Activated B cell treated with CpG ODN at 0.5 μM for 24 hours (primary cell): Measurements from ENCODE around the gene BNIP2. TPM values are rescaled to one million over a fixed set of nuclear protein-coding genes. Genes with fewer than 3 reads are reported as not detected.

Experiments
- ATAC-seq: fragments of 200-7000 bp; cut with Tn5 transposase; one replicate; pipeline ENCODE4 v1.10.0; 2021; ENCODE audit warnings: low read depth, mild to moderate bottlenecking, moderate library complexity
- CTCF ChIA-PET: fragments of 350-600 bp; sonication (Branson Sonifier 250); formaldehyde crosslinking; loops from one replicate; lab custom pipeline; 2021; ENCODE audit warnings: antibody characterized with exemption; lab: Charles Lee
- POLR2A ChIA-PET: fragments of 350-600 bp; sonication (Branson Sonifier 250); formaldehyde crosslinking; loops from one replicate; lab custom pipeline; 2021; ENCODE audit warnings: antibody characterized with exemption; lab: Charles Lee
- DNase-seq: peaks from one replicate; pipeline ENCODE4 v3.0.0; 2022
- H3K27ac Mint-ChIP-seq: one replicate; pipeline ENCODE4 v1.8.0; 2020; ENCODE audit warnings: mixed read lengths
- H3K27me3 Mint-ChIP-seq: one replicate; pipeline ENCODE4 v1.8.0; 2021; ENCODE audit warnings: mixed read lengths
- H3K36me3 Mint-ChIP-seq: one replicate; pipeline ENCODE4 v1.8.0; 2021; ENCODE audit warnings: low read depth, mixed read lengths
- H3K4me1 Mint-ChIP-seq: one replicate; pipeline ENCODE4 v1.8.0; 2021; ENCODE audit warnings: mixed read lengths
- H3K4me3 Mint-ChIP-seq: one replicate; pipeline ENCODE4 v1.8.0; 2020; ENCODE audit warnings: mild to moderate bottlenecking, mixed read lengths
- H3K9me3 Mint-ChIP-seq: one replicate; pipeline ENCODE4 v1.8.0; 2020; ENCODE audit warnings: mixed read lengths
- intact Hi-C: fragments of 100-400 bp; cut with micrococcal nuclease; formaldehyde crosslinking; loops from one replicate; pipeline ENCODE4 v1.15.1; 2024
- total RNA-seq: library from RNA; stranded (reverse); gene quantifications from 2 replicates; pipeline ENCODE4 v1.2.3, GENCODE V29; 2022
- TF ChIP-seq, protein P1 (sequence below): fragments of 200-600 bp; IDR thresholded peaks from one replicate; pipeline ENCODE4 v1.8.0; 2022; ENCODE audit warnings: antibody characterized with exemption, mild to moderate bottlenecking

Gene BNIP2
- total RNA-seq, 1 donor from 2014 or later = 82.9 TPM

- ChIA-PET POLR2A (interaction anchor here (0.6 to 1.5 kb wide), 8 partner anchors 21 to 725 kb away, joined by 3 to 25 read pairs (median 3); partner anchors contain the start of gene BNIP2), CTCF (interaction anchor here (0.7 to 1.6 kb wide), 4 partner anchors 10 to 129 kb away, joined by 3 to 5 read pairs (median 4); no protein-coding TSS in a partner anchor)
- Mint-ChIP-seq H3K4me1 (peaks cover 13% of the 10 kb centered on the region), H3K9me3 (no peaks in the 10 kb centered on the region), H3K36me3 (peaks cover 35% of the 10 kb centered on the region), H3K4me3 (no peak overlapping the region), H3K27ac (peak overlapping the region; percentile 82), H3K27me3 (no peaks in the 10 kb centered on the region)
- no peak for DNase-seq
- TF ChIP-seq, protein P1, sequence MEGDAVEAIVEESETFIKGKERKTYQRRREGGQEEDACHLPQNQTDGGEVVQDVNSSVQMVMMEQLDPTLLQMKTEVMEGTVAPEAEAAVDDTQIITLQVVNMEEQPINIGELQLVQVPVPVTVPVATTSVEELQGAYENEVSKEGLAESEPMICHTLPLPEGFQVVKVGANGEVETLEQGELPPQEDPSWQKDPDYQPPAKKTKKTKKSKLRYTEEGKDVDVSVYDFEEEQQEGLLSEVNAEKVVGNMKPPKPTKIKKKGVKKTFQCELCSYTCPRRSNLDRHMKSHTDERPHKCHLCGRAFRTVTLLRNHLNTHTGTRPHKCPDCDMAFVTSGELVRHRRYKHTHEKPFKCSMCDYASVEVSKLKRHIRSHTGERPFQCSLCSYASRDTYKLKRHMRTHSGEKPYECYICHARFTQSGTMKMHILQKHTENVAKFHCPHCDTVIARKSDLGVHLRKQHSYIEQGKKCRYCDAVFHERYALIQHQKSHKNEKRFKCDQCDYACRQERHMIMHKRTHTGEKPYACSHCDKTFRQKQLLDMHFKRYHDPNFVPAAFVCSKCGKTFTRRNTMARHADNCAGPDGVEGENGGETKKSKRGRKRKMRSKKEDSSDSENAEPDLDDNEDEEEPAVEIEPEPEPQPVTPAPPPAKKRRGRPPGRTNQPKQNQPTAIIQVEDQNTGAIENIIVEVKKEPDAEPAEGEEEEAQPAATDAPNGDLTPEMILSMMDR = no peak
- intact Hi-C loops = loop anchor here (1.0 to 10.0 kb wide), 6 partner anchors 32 to 883 kb away; partner anchors contain the start of genes BNIP2, MINDY2, RNF111 and SLTM
- no peak for ATAC-seq
These were observed 31.4 kb downstream of the BNIP2 start for GRCh38 chr15:59657635-59658125.

DNA sequence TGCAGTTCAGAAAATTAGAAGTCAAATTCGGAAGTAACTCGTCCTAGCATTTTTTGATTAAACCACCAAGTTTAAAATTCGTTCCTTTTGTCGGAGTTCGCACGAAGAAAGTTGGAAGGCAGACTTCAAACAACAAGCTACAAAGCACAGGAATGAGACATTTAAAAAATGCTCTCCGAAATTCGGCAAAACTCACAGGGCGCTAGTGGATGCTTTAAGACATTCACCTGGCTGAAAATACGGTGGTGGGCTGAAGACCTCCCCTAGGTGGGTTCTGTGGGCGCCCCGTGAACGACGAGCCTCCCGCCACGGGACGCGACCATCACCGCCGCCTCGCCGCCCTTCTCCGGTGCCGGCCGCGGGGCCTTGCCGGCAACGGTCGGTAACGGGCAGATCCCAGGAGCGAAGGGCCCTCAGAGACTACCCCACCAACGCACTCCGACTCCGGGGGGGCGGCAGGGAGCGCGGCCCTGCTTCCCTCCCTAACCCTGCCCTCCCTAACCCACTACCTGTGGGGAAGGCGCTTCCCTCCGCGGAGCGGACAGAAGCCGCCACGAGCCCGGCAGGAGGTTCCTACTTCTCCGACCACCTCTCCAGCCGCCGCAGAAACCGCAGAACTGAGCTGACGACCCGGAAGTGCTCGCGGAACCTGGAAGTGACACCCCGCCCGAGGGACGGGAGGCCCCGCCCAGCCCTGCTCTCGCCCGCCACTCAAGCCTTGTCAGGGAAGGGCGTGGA, 32.1 kb downstream of the BNIP2 start, which contains the start of gene GTF2A2:
Gene GTF2A2, minus strand, starts transcription at position 619 of the 738 bp plus-strand sequence. CDS start 5,238 bp downstream, outside the sequence.
- intact Hi-C loops = loop anchor here (1.0 to 10.0 kb wide), 6 partner anchors 32 to 882 kb away; partner anchors contain the start of genes BNIP2, MINDY2, RNF111 and SLTM
- CTCF ChIA-PET = interaction anchor here (0.7 to 1.6 kb wide), 4 partner anchors 11 to 128 kb away, joined by 3 to 5 read pairs (median 4); no protein-coding TSS in a partner anchor
- peaks cover 34% of the 10 kb centered on the region for H3K36me3 Mint-ChIP-seq
- peaks cover 14% of the 10 kb centered on the region for H3K4me1 Mint-ChIP-seq
- DNase-seq = peak; percentile 91
- peak; percentile 100 for ATAC-seq
- H3K27ac Mint-ChIP-seq = peak within 1 kb of the TSS; percentile 82
- H3K9me3 Mint-ChIP-seq = no peaks in the 10 kb centered on the region
- no peak within 1 kb of the TSS for H3K4me3 Mint-ChIP-seq
- H3K27me3 Mint-ChIP-seq = no peaks in the 10 kb centered on the region
- POLR2A ChIA-PET = interaction anchor here (0.6 to 1.5 kb wide), 8 partner anchors 22 to 725 kb away, joined by 3 to 25 read pairs (median 3); partner anchors contain the start of gene BNIP2
- TF ChIP-seq, protein P1 = no peak

DNA sequence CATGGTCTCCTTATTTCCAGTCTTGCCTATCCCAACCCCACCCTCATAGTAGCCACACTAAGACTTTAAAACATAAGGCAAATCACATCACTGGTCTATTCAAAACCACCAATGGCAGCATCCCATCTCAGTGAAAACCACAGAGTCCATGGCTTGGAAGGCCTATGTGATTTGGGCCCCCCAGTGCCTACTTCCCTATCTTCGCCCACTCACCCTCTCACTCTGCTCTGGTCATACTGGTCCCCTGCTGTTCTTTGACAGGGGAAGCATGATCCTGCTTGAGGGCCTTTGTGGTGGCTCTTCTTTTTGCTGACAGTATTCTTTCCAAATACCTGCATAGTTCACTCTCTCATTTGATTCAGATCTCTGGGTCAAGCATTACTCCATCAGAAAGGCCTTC, 35.1 kb downstream of the BNIP2 start:
- peaks cover 31% of the 10 kb centered on the region for H3K36me3 Mint-ChIP-seq
- H3K27ac Mint-ChIP-seq = no peak overlapping the region
- CTCF ChIA-PET = interaction anchor here (1.5 kb wide), 1 partner anchor 121 kb away, joined by 3 read pairs; no protein-coding TSS in a partner anchor
- intact Hi-C loops = loop anchor here (10.0 kb wide), 1 partner anchor 879 kb away; the partner anchor contains the start of gene MINDY2
- DNase-seq (no peak), ATAC-seq (no peak)
- H3K9me3 Mint-ChIP-seq = no peaks in the 10 kb centered on the region
- H3K4me1 Mint-ChIP-seq = peaks cover 11% of the 10 kb centered on the region
- POLR2A ChIA-PET = interaction anchor here (1.5 kb wide), 1 partner anchor 36 kb away, joined by 4 read pairs; the partner anchor contains the start of gene BNIP2
- no peaks in the 10 kb centered on the region for H3K27me3 Mint-ChIP-seq
- TF ChIP-seq, protein P1 = no peak
- no peak overlapping the region for H3K4me3 Mint-ChIP-seq

DNA sequence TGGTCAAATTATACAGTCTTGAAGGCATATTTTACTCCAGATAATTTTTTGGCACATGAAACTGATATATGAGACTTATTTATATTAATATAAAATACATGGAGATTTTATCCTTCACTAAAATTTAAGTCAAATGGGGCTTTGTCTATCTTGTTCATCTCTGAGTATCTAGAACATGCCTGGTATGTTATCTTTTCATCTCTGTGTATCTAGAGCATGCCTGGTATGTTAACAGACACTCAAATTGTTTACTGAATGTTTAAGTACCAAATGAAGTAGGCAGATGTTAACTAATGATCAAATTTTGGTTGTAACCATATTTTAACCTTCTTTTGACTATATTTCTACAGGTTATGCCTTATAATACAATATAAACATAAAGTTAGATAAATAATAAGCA, 39.5 kb downstream of the BNIP2 start:
- TF ChIP-seq, protein P1 = no peak
- Mint-ChIP-seq H3K4me3 (no peak overlapping the region), H3K27ac (no peak overlapping the region), H3K36me3 (peaks cover 52% of the 10 kb centered on the region), H3K9me3 (no peaks in the 10 kb centered on the region), H3K27me3 (no peaks in the 10 kb centered on the region), H3K4me1 (peaks cover 6% of the 10 kb centered on the region)
- intact Hi-C loops = loop anchor here (5.0 to 10.0 kb wide), 2 partner anchors 382 to 875 kb away; partner anchors contain the start of gene MINDY2
- POLR2A ChIA-PET = interaction anchor here (0.8 kb wide), 1 partner anchor 39 kb away, joined by 3 read pairs; the partner anchor contains the start of gene BNIP2
- CTCF ChIA-PET = interaction anchor here (1.0 kb wide), 2 partner anchors 23 to 116 kb away, joined by 3 read pairs; no protein-coding TSS in a partner anchor
- no peak for ATAC-seq
- no peak for DNase-seq
